Stimulated activated CD4-positive, alpha-beta T cell treated with anti-CD3 and anti-CD28 coated beads, Interleukin-4, amount 100 ng/mL, for 1 hour (primary cell): ENCODE measurements around the gene ROBO3.

ENCODE experiments used
- DNase-seq: peaks from one replicate; pipeline ENCODE4 v3.0.0-alpha.2; 2020

ROBO3 gene

GRCh38 chr11:124928942-124929665, 63.9 kb downstream of the ROBO3 start:
- no peak for DNase-seq

- no peak for DNase-seq
Observed at GRCh38 chr11:124930799-124931198, 65.6 kb downstream of the ROBO3 start.
